ENCODE results near the gene KPNA1.

The KPNA1 gene

DNA sequence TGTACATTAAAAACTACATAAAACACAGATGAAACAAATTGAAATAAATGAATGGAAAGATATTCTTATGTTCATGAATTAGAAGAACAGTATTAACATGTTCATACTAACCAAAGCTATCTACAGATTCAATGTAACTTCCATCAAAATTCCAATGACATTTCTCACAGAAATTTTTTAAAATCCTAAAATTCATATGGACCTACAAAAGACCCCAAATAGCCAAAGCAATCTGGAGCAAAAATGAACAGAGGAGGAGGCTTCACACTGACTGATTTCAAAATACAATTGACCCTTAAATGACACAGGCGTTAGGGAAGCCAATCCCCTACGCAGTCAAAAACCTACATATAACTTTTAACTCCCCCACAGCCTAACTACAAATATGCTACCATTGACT, 39.4 kb downstream of the KPNA1 start:
- peaks cover 8% of the 10 kb centered on the region for H3K4me1 ChIP-seq (ENCODE audit: control insufficient read depth, insufficient read depth, low read length)

DNA sequence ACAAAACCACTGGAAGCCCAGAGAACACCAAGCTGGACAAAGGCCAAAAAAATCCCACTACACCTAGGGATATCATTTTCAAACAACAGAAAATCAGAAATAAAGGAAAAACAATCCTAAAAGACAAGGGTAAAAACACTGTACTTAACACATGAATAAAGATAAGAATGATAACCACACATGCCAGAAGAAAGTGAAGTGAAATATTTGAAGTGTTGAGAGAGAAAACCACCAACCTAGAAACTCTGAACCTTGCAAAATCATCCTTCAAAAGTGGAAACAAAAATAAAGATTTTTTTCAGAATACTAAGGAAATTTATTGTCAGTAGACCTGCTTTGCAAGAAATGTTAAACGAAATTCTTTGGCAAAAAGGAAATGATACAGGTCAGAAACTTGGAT, 45.1 kb downstream of the KPNA1 start:
- H3K4me1 ChIP-seq (ENCODE audit: control insufficient read depth, insufficient read depth, low read length): peaks cover 39% of the 10 kb centered on the region

More for the DNA sequence above, 39.4 kb downstream of the KPNA1 start:
- no peak overlapping the region for H3K9ac ChIP-seq (ENCODE audit: low read depth, low read length)
- no peaks in the 10 kb centered on the region for H3K27me3 ChIP-seq (ENCODE audit: control insufficient read depth, insufficient read depth, low read length)
- no peaks in the 10 kb centered on the region for H3K36me3 ChIP-seq (ENCODE audit: control insufficient read depth, insufficient read depth, low read length)
- H3K27ac ChIP-seq (ENCODE audit: low read depth, low read length): no peak overlapping the region
- no peak overlapping the region for H3K4me3 ChIP-seq (ENCODE audit: low read depth, low read length)
- no peaks in the 10 kb centered on the region for H3K9me3 ChIP-seq (ENCODE audit: control insufficient read depth, insufficient read depth, low read length)

DNA sequence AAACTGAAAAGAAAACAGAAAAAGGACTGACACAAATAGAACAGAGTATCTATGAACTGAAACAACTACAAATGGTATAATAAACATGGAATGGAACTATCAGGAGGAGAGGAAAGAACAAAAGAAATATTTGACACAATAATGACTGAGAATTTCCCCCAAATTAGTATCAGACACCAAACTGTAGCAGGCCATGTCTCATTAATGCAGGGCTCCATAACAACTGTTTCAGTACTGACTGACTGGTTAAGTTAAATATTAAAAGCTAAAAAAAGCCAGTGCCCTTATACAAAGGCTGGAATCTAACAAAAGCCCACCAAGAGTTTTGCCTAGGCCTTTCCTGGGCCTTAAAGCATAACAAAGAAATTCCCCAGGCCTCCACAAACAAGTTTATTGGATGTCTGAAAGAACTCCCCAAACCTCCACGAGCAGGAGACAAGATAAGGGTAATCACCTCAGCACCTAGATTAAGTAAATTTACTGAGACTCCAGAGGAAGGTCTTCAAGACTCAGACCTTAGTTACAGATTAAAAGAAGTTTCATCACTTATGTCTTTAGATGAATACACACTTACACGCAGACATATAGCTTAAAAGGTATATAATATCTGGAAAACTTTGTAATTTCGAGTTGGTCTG, 45.7 kb downstream of the KPNA1 start:
- Histone ChIP-seq H3K4me1 (ENCODE audit: control insufficient read depth, insufficient read depth, low read length) (peaks cover 39% of the 10 kb centered on the region), H3K9me3 (ENCODE audit: control insufficient read depth, insufficient read depth, low read length) (no peaks in the 10 kb centered on the region), H3K27me3 (ENCODE audit: control insufficient read depth, insufficient read depth, low read length) (no peaks in the 10 kb centered on the region), H3K36me3 (ENCODE audit: control insufficient read depth, insufficient read depth, low read length) (peaks cover 29% of the 10 kb centered on the region), H3K4me3 (ENCODE audit: low read depth, low read length) (peak overlapping the region; percentile 34; the same call in 1 of the 2 replicates), H3K27ac (ENCODE audit: low read depth, low read length) (peak overlapping the region; percentile 83), H3K9ac (ENCODE audit: low read depth, low read length) (no peak overlapping the region; the same call in 1 of the 2 replicates)

More for the DNA sequence above, 45.1 kb downstream of the KPNA1 start:
- no peaks in the 10 kb centered on the region for H3K27me3 ChIP-seq (ENCODE audit: control insufficient read depth, insufficient read depth, low read length)
- H3K27ac ChIP-seq (ENCODE audit: low read depth, low read length): peak overlapping the region; percentile 83
- peaks cover 23% of the 10 kb centered on the region for H3K36me3 ChIP-seq (ENCODE audit: control insufficient read depth, insufficient read depth, low read length)
- H3K4me3 ChIP-seq (ENCODE audit: low read depth, low read length): peak overlapping the region; percentile 34; the same call in 1 of the 2 replicates
- H3K9me3 ChIP-seq (ENCODE audit: control insufficient read depth, insufficient read depth, low read length): no peaks in the 10 kb centered on the region
- no peak overlapping the region for H3K9ac ChIP-seq (ENCODE audit: low read depth, low read length)

DNA sequence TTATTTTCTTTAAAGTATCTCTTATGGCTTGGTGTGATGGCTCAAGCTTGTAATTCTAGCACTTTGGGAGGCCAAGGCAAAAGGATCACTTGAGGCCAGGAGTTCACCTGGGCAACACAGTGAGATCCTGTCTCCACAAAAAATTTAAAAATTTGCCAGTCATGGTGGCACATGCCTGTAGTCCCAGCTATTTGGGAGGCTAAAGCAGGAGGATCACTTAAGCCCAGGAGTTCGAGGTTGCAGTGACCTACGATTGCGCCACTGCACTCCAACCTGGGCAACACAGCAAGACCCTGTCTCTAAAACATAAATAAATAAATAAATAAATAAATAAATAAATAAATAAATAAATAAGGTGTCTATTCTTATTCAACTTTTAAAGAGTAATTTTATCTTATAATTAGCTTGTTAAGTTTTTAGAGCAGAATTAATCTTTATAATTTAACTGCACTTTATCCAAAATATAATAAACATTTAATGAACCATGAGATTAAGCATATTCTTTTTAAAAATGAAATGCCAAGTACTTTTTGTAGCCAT, 48.0 kb downstream of the KPNA1 start:
- no peak overlapping the region for H3K4me3 ChIP-seq (ENCODE audit: low read depth, low read length)
- no peak overlapping the region for H3K27ac ChIP-seq (ENCODE audit: low read depth, low read length)
- H3K27me3 ChIP-seq (ENCODE audit: control insufficient read depth, insufficient read depth, low read length): no peaks in the 10 kb centered on the region
- no peaks in the 10 kb centered on the region for H3K9me3 ChIP-seq (ENCODE audit: control insufficient read depth, insufficient read depth, low read length)
- H3K36me3 ChIP-seq (ENCODE audit: control insufficient read depth, insufficient read depth, low read length): peaks cover 50% of the 10 kb centered on the region
- peaks cover 39% of the 10 kb centered on the region for H3K4me1 ChIP-seq (ENCODE audit: control insufficient read depth, insufficient read depth, low read length)
- no peak overlapping the region for H3K9ac ChIP-seq (ENCODE audit: low read depth, low read length)

DNA sequence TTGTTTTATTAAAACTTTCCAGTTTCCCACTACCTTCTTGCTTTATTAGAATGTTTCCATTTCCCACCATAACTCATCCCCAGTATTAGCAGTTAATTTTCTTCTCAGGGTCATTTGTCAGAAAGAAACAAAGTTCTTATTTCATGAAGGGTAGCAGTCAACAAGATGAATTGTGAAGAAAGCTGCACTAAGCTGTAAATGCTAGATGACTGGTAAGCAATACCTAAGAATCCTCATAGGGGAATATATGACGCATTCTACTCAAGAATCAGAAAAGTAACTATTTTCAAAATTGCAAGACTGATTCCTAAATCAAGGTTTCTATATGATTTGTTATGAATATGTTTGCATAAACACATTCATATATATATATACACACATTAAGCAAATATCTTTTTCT, 50.1 kb downstream of the KPNA1 start:
- peaks cover 67% of the 10 kb centered on the region for H3K36me3 ChIP-seq (ENCODE audit: control insufficient read depth, insufficient read depth, low read length)
- no peaks in the 10 kb centered on the region for H3K27me3 ChIP-seq (ENCODE audit: control insufficient read depth, insufficient read depth, low read length)
- H3K4me3 ChIP-seq (ENCODE audit: low read depth, low read length): no peak overlapping the region
- H3K9ac ChIP-seq (ENCODE audit: low read depth, low read length): no peak overlapping the region
- peaks cover 25% of the 10 kb centered on the region for H3K4me1 ChIP-seq (ENCODE audit: control insufficient read depth, insufficient read depth, low read length)
- H3K27ac ChIP-seq (ENCODE audit: low read depth, low read length): no peak overlapping the region
- H3K9me3 ChIP-seq (ENCODE audit: control insufficient read depth, insufficient read depth, low read length): no peaks in the 10 kb centered on the region

DNA sequence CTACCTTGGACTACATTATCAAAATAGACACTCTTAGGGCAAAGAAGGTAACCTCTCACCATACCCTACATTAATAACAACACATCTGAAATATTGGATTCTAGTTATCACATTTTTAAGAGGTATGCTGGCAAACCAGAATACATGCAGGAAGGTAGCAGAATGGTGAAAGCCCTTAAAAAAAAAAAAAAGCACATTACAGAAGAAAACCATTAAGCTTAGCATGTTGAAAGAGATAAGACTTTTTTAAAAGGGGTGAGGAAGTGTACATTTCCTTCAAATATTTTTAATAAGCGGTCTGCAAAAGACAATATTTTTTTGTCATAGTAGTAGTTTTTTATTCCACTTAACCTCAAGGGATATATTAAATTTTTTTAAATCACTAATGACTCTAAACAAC, 52.3 kb downstream of the KPNA1 start:
- H3K4me3 ChIP-seq (ENCODE audit: low read depth, low read length): no peak overlapping the region
- H3K27me3 ChIP-seq (ENCODE audit: control insufficient read depth, insufficient read depth, low read length): no peaks in the 10 kb centered on the region
- no peak overlapping the region for H3K9ac ChIP-seq (ENCODE audit: low read depth, low read length)
- no peaks in the 10 kb centered on the region for H3K9me3 ChIP-seq (ENCODE audit: control insufficient read depth, insufficient read depth, low read length)
- H3K27ac ChIP-seq (ENCODE audit: low read depth, low read length): no peak overlapping the region
- H3K36me3 ChIP-seq (ENCODE audit: control insufficient read depth, insufficient read depth, low read length): peaks cover 88% of the 10 kb centered on the region
- H3K4me1 ChIP-seq (ENCODE audit: control insufficient read depth, insufficient read depth, low read length): peaks cover 4% of the 10 kb centered on the region

DNA sequence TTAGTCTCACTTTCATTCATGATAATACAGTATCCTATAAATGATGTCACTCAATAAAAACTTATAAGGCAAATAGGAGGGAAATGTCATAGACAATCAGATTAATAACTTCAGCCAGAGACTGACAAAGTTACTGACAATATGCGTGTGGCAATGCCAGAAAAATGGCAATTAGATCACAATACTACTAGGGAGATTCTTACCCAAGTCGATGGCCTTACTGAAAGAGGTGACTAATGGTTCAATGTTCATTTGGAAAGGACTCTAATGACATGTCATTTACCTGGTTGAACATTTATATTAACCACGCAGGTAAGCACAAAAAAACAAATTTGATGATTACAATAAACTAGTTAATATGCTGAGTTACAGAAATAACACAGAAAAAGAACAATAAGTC, 52.9 kb downstream of the KPNA1 start:
- Histone ChIP-seq H3K36me3 (ENCODE audit: control insufficient read depth, insufficient read depth, low read length) (peaks cover 89% of the 10 kb centered on the region), H3K27ac (ENCODE audit: low read depth, low read length) (no peak overlapping the region)

DNA sequence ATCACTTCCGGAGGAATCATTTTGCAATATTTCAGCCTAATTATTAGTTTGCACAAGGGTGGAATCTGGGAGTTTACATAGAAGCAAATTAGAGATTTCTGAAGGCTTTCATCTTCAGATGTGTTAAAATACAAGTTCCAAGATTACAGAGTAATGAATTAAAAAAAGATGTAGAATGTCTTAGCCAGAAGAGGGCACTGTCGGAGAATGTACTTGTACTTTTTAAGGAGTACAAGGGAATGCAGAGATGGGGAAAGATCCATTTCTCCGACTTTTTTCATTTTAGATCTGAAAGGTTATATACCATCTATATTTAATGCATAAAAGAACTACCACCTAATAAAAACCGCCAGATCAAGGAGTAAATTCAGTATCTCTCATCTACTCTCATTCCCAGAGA, 55.7 kb downstream of the KPNA1 start:
- no peak overlapping the region for H3K4me3 ChIP-seq (ENCODE audit: low read depth, low read length)
- no peaks in the 10 kb centered on the region for H3K27me3 ChIP-seq (ENCODE audit: control insufficient read depth, insufficient read depth, low read length)
- peaks cover 91% of the 10 kb centered on the region for H3K36me3 ChIP-seq (ENCODE audit: control insufficient read depth, insufficient read depth, low read length)
- no peaks in the 10 kb centered on the region for H3K4me1 ChIP-seq (ENCODE audit: control insufficient read depth, insufficient read depth, low read length)
- no peaks in the 10 kb centered on the region for H3K9me3 ChIP-seq (ENCODE audit: control insufficient read depth, insufficient read depth, low read length)
- H3K27ac ChIP-seq (ENCODE audit: low read depth, low read length): no peak overlapping the region
- H3K9ac ChIP-seq (ENCODE audit: low read depth, low read length): no peak overlapping the region

More for the DNA sequence above, 52.9 kb downstream of the KPNA1 start:
- no peaks in the 10 kb centered on the region for H3K9me3 ChIP-seq (ENCODE audit: control insufficient read depth, insufficient read depth, low read length)
- no peaks in the 10 kb centered on the region for H3K27me3 ChIP-seq (ENCODE audit: control insufficient read depth, insufficient read depth, low read length)
- H3K4me1 ChIP-seq (ENCODE audit: control insufficient read depth, insufficient read depth, low read length): no peaks in the 10 kb centered on the region
- no peak overlapping the region for H3K9ac ChIP-seq (ENCODE audit: low read depth, low read length)
- H3K4me3 ChIP-seq (ENCODE audit: low read depth, low read length): no peak overlapping the region

DNA sequence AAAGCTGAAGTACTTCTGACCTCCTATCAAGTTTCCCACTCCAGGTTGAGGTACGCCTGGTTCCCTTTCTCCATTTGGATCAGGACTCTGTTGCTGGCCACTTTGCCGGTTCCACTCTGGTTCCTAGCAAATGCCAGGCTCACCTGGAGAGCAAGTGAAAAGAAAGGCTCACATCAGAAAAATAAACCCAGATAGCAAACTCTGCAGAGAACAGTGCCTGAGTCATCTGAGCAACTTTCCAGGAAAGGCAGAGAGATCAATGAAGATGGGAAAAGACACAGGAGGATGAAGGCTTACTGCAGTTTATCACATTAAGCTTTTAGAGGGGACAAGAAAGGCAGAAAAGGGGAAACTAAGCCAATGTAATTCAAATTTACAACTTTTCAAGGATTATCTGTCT, 57.0 kb downstream of the KPNA1 start:
- H3K36me3 ChIP-seq (ENCODE audit: control insufficient read depth, insufficient read depth, low read length): peaks cover 93% of the 10 kb centered on the region
- no peak overlapping the region for H3K4me3 ChIP-seq (ENCODE audit: low read depth, low read length)
- no peaks in the 10 kb centered on the region for H3K9me3 ChIP-seq (ENCODE audit: control insufficient read depth, insufficient read depth, low read length)
- no peaks in the 10 kb centered on the region for H3K4me1 ChIP-seq (ENCODE audit: control insufficient read depth, insufficient read depth, low read length)
- H3K27me3 ChIP-seq (ENCODE audit: control insufficient read depth, insufficient read depth, low read length): no peaks in the 10 kb centered on the region
- H3K9ac ChIP-seq (ENCODE audit: low read depth, low read length): no peak overlapping the region
- no peak overlapping the region for H3K27ac ChIP-seq (ENCODE audit: low read depth, low read length)

DNA sequence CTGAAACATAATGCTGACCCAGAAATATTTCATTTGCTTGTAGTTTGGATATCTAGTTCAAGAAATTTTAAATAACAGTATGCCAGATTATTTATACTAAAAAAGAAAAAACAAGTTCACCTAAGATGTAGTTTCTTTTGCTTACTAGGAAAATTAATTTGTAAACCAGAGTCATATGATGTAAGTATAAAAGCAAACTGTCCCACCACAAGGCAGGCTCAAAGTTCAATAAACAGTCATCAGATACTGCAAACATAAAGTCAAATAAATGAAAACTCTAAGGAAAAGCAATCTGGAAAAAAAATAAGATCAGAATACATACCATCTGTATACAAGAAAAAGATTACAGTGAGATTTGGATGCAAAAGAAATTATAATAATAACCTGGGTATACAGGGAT, 58.7 kb downstream of the KPNA1 start:
- Histone ChIP-seq H3K4me3 (ENCODE audit: low read depth, low read length) (no peak overlapping the region), H3K36me3 (ENCODE audit: control insufficient read depth, insufficient read depth, low read length) (peaks cover 90% of the 10 kb centered on the region)

DNA sequence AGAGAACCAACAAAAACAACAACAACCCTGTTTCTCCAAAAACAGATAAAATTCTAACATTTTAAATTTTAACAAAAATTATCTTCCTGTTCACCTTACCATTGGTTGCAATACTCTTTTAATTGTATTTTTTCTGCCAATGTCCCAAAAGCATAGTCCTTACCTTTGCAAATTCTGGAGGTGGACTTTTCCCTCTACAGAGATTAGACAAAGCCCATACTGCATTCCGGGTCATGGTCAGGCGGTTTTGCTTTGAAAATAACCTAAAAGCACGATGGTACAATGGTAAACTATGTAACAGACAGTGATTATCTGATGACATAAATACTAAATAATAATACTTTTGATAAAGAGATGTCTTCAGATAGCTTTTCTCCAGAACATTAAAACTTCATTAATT, 63.4 kb downstream of the KPNA1 start:
- H3K36me3 ChIP-seq (ENCODE audit: control insufficient read depth, insufficient read depth, low read length): peaks cover 75% of the 10 kb centered on the region

More for the DNA sequence above, 58.7 kb downstream of the KPNA1 start:
- Histone ChIP-seq H3K27ac (ENCODE audit: low read depth, low read length) (no peak overlapping the region), H3K27me3 (ENCODE audit: control insufficient read depth, insufficient read depth, low read length) (no peaks in the 10 kb centered on the region), H3K4me1 (ENCODE audit: control insufficient read depth, insufficient read depth, low read length) (no peaks in the 10 kb centered on the region), H3K9ac (ENCODE audit: low read depth, low read length) (no peak overlapping the region), H3K9me3 (ENCODE audit: control insufficient read depth, insufficient read depth, low read length) (no peaks in the 10 kb centered on the region)

More for the DNA sequence above, 63.4 kb downstream of the KPNA1 start:
- H3K27me3 ChIP-seq (ENCODE audit: control insufficient read depth, insufficient read depth, low read length): no peaks in the 10 kb centered on the region
- H3K27ac ChIP-seq (ENCODE audit: low read depth, low read length): no peak overlapping the region
- no peak overlapping the region for H3K9ac ChIP-seq (ENCODE audit: low read depth, low read length)
- no peaks in the 10 kb centered on the region for H3K9me3 ChIP-seq (ENCODE audit: control insufficient read depth, insufficient read depth, low read length)
- H3K4me3 ChIP-seq (ENCODE audit: low read depth, low read length): no peak overlapping the region
- no peaks in the 10 kb centered on the region for H3K4me1 ChIP-seq (ENCODE audit: control insufficient read depth, insufficient read depth, low read length)

Data from HUES48 (cell line).